ENCODE results near the gene ZP3. TPM values are rescaled to one million over a fixed set of nuclear protein-coding genes. Genes with fewer than 3 reads are reported as not detected.
"Not testable (repeated sequence)": the region's sequence is repeated elsewhere in the genome, so short reads cannot be mapped to it uniquely, and the experiment has no call there.

The ZP3 gene
- total and polyA plus RNA-seq, 2 experiments from 2014 or later, result 4.5 to 4.9 TPM

- H3K4me1 ChIP-seq (ENCODE audit: insufficient read depth); H3K9ac ChIP-seq; H3K36me3 ChIP-seq (ENCODE audit: low read depth); H3F3A ChIP-seq (ENCODE audit: insufficient read depth); H3K4me3 ChIP-seq; DNase-seq; H3K27ac ChIP-seq; H2AFZ ChIP-seq; H3K9me2 ChIP-seq (ENCODE audit: insufficient read depth); H4K20me1 ChIP-seq (ENCODE audit: insufficient read depth); H3K9me3 ChIP-seq (ENCODE audit: low read depth); in situ Hi-C loops (cut with MboI); H3K27me3 ChIP-seq (replicated peaks; ENCODE audit: insufficient read depth); H3K4me2 ChIP-seq (ENCODE audit: unreplicated experiment): not testable (repeated sequence)
- peaks cover 12% of the 10 kb centered on the region for H3K79me2 ChIP-seq (ENCODE audit: insufficient read depth)
- WGBS, 2 experiments (ENCODE audit: low coverage in 1 of 2, low lambda C conversion rate in 2 of 2, missing lambda C conversion rate in 2 of 2), result no CpG with 5 or more reads among the region's 8 CpGs
Measured at GRCh38 chr7:76465950-76466349, 41.2 kb downstream of the ZP3 start.

GRCh38 chr7:76467743-76468404, 43.1 kb downstream of the ZP3 start:
- DNase-seq; H3K4me3 ChIP-seq; H3K27ac ChIP-seq; H3K27me3 ChIP-seq (replicated peaks; ENCODE audit: insufficient read depth); H2AFZ ChIP-seq; H3K9me2 ChIP-seq (ENCODE audit: insufficient read depth); H3K4me2 ChIP-seq (ENCODE audit: unreplicated experiment); H3K9me3 ChIP-seq (ENCODE audit: low read depth); H3K9ac ChIP-seq; H3K4me1 ChIP-seq (ENCODE audit: insufficient read depth); in situ Hi-C loops (cut with MboI); H4K20me1 ChIP-seq (ENCODE audit: insufficient read depth); H3K36me3 ChIP-seq (ENCODE audit: low read depth); H3F3A ChIP-seq (ENCODE audit: insufficient read depth): not testable (repeated sequence)
- H3K79me2 ChIP-seq (ENCODE audit: insufficient read depth), result peaks cover 12% of the 10 kb centered on the region
- 78 to 85% methylated on average over 10 to 11 of the region's 14 CpGs for WGBS, 2 experiments (ENCODE audit: low coverage in 1 of 2, low lambda C conversion rate in 2 of 2, missing lambda C conversion rate in 2 of 2)

GRCh38 chr7:76471556-76472221, 46.9 kb downstream of the ZP3 start:
- H3K4me2 ChIP-seq (ENCODE audit: unreplicated experiment); H3K9ac ChIP-seq; H3K27me3 ChIP-seq (replicated peaks; ENCODE audit: insufficient read depth); H3K4me3 ChIP-seq; H3K9me3 ChIP-seq (ENCODE audit: low read depth); in situ Hi-C loops (cut with MboI); H3K36me3 ChIP-seq (ENCODE audit: low read depth); H3K79me2 ChIP-seq (ENCODE audit: insufficient read depth); H2AFZ ChIP-seq; H3K27ac ChIP-seq; DNase-seq; H3K9me2 ChIP-seq (ENCODE audit: insufficient read depth); H3K4me1 ChIP-seq (ENCODE audit: insufficient read depth); H4K20me1 ChIP-seq (ENCODE audit: insufficient read depth); H3F3A ChIP-seq (ENCODE audit: insufficient read depth): not testable (repeated sequence)
- WGBS, 2 experiments (ENCODE audit: low coverage in 1 of 2, low lambda C conversion rate in 2 of 2, missing lambda C conversion rate in 2 of 2), result 81 to 88% methylated on average over 8 to 10 of the region's 10 CpGs

- H3K4me2 ChIP-seq (ENCODE audit: unreplicated experiment); DNase-seq; H3K36me3 ChIP-seq (ENCODE audit: low read depth); H3K9me2 ChIP-seq (ENCODE audit: insufficient read depth); H2AFZ ChIP-seq; H3K4me3 ChIP-seq; H3K27ac ChIP-seq; in situ Hi-C loops (cut with MboI); H3K79me2 ChIP-seq (ENCODE audit: insufficient read depth); H4K20me1 ChIP-seq (ENCODE audit: insufficient read depth); H3K9ac ChIP-seq; H3K27me3 ChIP-seq (replicated peaks; ENCODE audit: insufficient read depth); H3K4me1 ChIP-seq (ENCODE audit: insufficient read depth); H3K9me3 ChIP-seq (ENCODE audit: low read depth); H3F3A ChIP-seq (ENCODE audit: insufficient read depth): not testable (repeated sequence)
- 100% methylated on average over 3 to 4 of the region's 6 CpGs for WGBS, 2 experiments (ENCODE audit: low coverage in 1 of 2, low lambda C conversion rate in 2 of 2, missing lambda C conversion rate in 2 of 2)
Measured at GRCh38 chr7:76473097-76473496, 48.3 kb downstream of the ZP3 start.

- WGBS, 2 experiments (ENCODE audit: low coverage in 1 of 2, low lambda C conversion rate in 2 of 2, missing lambda C conversion rate in 2 of 2), result 97 to 100% methylated on average over 2 to 7 of the region's 11 CpGs
Measured at GRCh38 chr7:76476280-76476679, 51.5 kb downstream of the ZP3 start.

GRCh38 chr7:76476742-76477474, 52.2 kb downstream of the ZP3 start:
- H2AFZ ChIP-seq; H3K27ac ChIP-seq; H3K79me2 ChIP-seq (ENCODE audit: insufficient read depth); H3K9me3 ChIP-seq (ENCODE audit: low read depth); in situ Hi-C loops (cut with MboI); DNase-seq; H3K36me3 ChIP-seq (ENCODE audit: low read depth); H3K4me2 ChIP-seq (ENCODE audit: unreplicated experiment); H3K27me3 ChIP-seq (replicated peaks; ENCODE audit: insufficient read depth); H3K9me2 ChIP-seq (ENCODE audit: insufficient read depth); H3K4me1 ChIP-seq (ENCODE audit: insufficient read depth); H3F3A ChIP-seq (ENCODE audit: insufficient read depth); H3K9ac ChIP-seq; H3K4me3 ChIP-seq; H4K20me1 ChIP-seq (ENCODE audit: insufficient read depth): not testable (repeated sequence)
- WGBS, 2 experiments (ENCODE audit: low coverage in 1 of 2, low lambda C conversion rate in 2 of 2, missing lambda C conversion rate in 2 of 2), result 97 to 98% methylated on average over 12 to 23 of the region's 24 CpGs

More at GRCh38 chr7:76476280-76476679, 51.5 kb downstream of the ZP3 start:
- H2AFZ ChIP-seq; H3K9ac ChIP-seq; H3K4me2 ChIP-seq (ENCODE audit: unreplicated experiment); H3F3A ChIP-seq (ENCODE audit: insufficient read depth); H3K79me2 ChIP-seq (ENCODE audit: insufficient read depth); H4K20me1 ChIP-seq (ENCODE audit: insufficient read depth); in situ Hi-C loops (cut with MboI); DNase-seq; H3K27me3 ChIP-seq (replicated peaks; ENCODE audit: insufficient read depth); H3K9me3 ChIP-seq (ENCODE audit: low read depth); H3K4me1 ChIP-seq (ENCODE audit: insufficient read depth); H3K36me3 ChIP-seq (ENCODE audit: low read depth); H3K4me3 ChIP-seq; H3K9me2 ChIP-seq (ENCODE audit: insufficient read depth); H3K27ac ChIP-seq: not testable (repeated sequence)

- H3K4me1 ChIP-seq (ENCODE audit: insufficient read depth); H3K27ac ChIP-seq; H3K9me2 ChIP-seq (ENCODE audit: insufficient read depth); H3K79me2 ChIP-seq (ENCODE audit: insufficient read depth); in situ Hi-C loops (cut with MboI); H3K9ac ChIP-seq; H3K27me3 ChIP-seq (replicated peaks; ENCODE audit: insufficient read depth); H3F3A ChIP-seq (ENCODE audit: insufficient read depth); H4K20me1 ChIP-seq (ENCODE audit: insufficient read depth); H2AFZ ChIP-seq; H3K9me3 ChIP-seq (ENCODE audit: low read depth); DNase-seq; H3K4me2 ChIP-seq (ENCODE audit: unreplicated experiment); H3K4me3 ChIP-seq; H3K36me3 ChIP-seq (ENCODE audit: low read depth): not testable (repeated sequence)
- WGBS, 2 experiments (ENCODE audit: low coverage in 1 of 2, low lambda C conversion rate in 2 of 2, missing lambda C conversion rate in 2 of 2), result 93 to 97% methylated on average over 6 to 11 of the region's 11 CpGs
Measured at GRCh38 chr7:76479628-76480027, 54.9 kb downstream of the ZP3 start.
